NT2/D1 (cell line): ENCODE results near the gene LHFPL3.

Experiments
- SUZ12 ChIP-seq: IDR thresholded peaks from 2 replicates; pipeline ENCODE4 v1.6.1; 2011; ENCODE audit not compliant: insufficient read length, insufficient read depth; ENCODE audit errors: extremely low read depth
- YY1 ChIP-seq: IDR thresholded peaks from 2 replicates; pipeline ENCODE4 v1.6.1; 2011; ENCODE audit not compliant: insufficient read length, insufficient read depth
- ZNF274 ChIP-seq: IDR thresholded peaks from 2 replicates; pipeline ENCODE4 v1.6.1; 2011; ENCODE audit warnings: mild to moderate bottlenecking, low read depth, low read length

- TF ChIP-seq YY1 (no peak), ZNF274 (no peak), SUZ12 (no peak)
These were observed 80.0 kb downstream of the LHFPL3 start for GRCh38 chr7:104408371-104408770.
